ENCODE results near the gene KLF17.

GRCh38 chr1:44078104-44078503, 40.5 kb upstream of the KLF17 start:
- TF ChIP-seq EZH2 (optimal IDR thresholded peaks at IDR 0.05; ENCODE audit: low read depth, low read length) (no peak), EZH2phosphoT487 (IDR thresholded peaks at IDR 0.05; ENCODE audit: low read length) (no peak)
- TF ChIP-seq, protein P1, sequence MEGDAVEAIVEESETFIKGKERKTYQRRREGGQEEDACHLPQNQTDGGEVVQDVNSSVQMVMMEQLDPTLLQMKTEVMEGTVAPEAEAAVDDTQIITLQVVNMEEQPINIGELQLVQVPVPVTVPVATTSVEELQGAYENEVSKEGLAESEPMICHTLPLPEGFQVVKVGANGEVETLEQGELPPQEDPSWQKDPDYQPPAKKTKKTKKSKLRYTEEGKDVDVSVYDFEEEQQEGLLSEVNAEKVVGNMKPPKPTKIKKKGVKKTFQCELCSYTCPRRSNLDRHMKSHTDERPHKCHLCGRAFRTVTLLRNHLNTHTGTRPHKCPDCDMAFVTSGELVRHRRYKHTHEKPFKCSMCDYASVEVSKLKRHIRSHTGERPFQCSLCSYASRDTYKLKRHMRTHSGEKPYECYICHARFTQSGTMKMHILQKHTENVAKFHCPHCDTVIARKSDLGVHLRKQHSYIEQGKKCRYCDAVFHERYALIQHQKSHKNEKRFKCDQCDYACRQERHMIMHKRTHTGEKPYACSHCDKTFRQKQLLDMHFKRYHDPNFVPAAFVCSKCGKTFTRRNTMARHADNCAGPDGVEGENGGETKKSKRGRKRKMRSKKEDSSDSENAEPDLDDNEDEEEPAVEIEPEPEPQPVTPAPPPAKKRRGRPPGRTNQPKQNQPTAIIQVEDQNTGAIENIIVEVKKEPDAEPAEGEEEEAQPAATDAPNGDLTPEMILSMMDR (IDR thresholded peaks at IDR 0.05; ENCODE audit: low read length) = no peak

Data from MM.1S (cell line).